Measurements from ENCODE around the gene DLGAP1. TPM values are rescaled to one million over a fixed set of nuclear protein-coding genes. Genes with fewer than 3 reads are reported as not detected.

The DLGAP1 gene
- total and polyA plus RNA-seq, 7 donors, result 0.13 to 2.6 (median 1.3) TPM; not detected in 1

DNA sequence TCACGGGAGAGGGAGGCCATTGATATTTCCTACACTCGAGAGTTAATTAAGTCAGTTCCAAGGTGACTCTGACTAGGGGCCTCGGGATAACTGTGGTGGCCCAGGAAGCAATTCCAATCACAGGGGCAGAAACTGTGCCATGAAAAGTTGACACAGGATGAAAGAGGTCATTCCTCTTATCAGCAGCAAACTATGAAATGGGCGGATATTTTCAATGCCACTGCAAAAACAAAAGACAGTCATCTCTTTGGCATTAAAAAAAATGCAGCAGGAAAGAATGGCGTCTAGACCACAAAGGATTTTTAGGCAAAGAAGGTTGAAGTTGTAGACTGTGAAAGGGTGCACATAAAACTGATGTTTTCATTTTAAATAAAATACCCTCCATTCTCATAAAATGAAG is 955.1 kb downstream of the DLGAP1 start:
- Histone ChIP-seq H3K27me3 (peaks cover 0 to 10% (median 0%) of the 10 kb centered on the region in 3 donors), H3K4me1 (peaks cover 0 to 16% (median 8%) of the 10 kb centered on the region in 4 donors), H3K27ac (no peak overlapping the region), H3K4me3 (no peak overlapping the region), H3K36me3 (no peaks in the 10 kb centered on the region), H3K9me3 (no peaks in the 10 kb centered on the region)
- no peak for DNase-seq
- 49 to 61% methylated on average over 5 of the region's 5 CpGs for WGBS, 2 donors
- TF ChIP-seq, protein P1, sequence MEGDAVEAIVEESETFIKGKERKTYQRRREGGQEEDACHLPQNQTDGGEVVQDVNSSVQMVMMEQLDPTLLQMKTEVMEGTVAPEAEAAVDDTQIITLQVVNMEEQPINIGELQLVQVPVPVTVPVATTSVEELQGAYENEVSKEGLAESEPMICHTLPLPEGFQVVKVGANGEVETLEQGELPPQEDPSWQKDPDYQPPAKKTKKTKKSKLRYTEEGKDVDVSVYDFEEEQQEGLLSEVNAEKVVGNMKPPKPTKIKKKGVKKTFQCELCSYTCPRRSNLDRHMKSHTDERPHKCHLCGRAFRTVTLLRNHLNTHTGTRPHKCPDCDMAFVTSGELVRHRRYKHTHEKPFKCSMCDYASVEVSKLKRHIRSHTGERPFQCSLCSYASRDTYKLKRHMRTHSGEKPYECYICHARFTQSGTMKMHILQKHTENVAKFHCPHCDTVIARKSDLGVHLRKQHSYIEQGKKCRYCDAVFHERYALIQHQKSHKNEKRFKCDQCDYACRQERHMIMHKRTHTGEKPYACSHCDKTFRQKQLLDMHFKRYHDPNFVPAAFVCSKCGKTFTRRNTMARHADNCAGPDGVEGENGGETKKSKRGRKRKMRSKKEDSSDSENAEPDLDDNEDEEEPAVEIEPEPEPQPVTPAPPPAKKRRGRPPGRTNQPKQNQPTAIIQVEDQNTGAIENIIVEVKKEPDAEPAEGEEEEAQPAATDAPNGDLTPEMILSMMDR (IDR thresholded peaks at IDR 0.05), result no peak
- no peak for TF ChIP-seq POLR2AphosphoS5 (IDR thresholded peaks at IDR 0.05)
- no peak for TF ChIP-seq EP300 (IDR thresholded peaks at IDR 0.05)
- no peak for TF ChIP-seq POLR2A (IDR thresholded peaks at IDR 0.05)
- intact Hi-C loops (cut with DNase I), result no loop called here

DNA sequence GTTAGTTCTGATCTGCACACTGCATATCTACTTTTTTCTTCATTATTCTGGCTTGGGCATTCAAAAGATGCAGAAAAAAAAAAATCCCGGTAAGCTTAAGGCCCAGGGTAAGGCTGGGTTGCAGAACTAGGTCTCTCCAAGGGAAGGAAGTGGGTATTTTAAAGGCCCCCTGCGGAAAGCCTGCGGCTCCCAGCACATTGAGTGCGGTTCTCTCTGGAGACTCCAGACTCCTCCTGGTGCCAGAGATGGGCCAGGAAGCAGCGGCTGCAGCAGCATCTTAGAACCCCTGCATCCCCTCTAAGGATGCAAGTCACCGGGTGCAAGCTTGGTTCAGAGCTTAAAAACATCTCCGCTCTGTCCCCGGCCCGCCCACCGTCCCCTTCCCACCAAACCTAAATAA is 955.6 kb downstream of the DLGAP1 start:
- Histone ChIP-seq H3K27me3 (peaks cover 0 to 10% (median 0%) of the 10 kb centered on the region in 3 donors), H3K4me3 (peak overlapping the region; percentile 22 to 50 (median 46)), H3K9me3 (no peaks in the 10 kb centered on the region), H3K27ac (peak overlapping the region in 1 of 4 donors; percentile 14), H3K4me1 (peaks cover 0 to 16% (median 8%) of the 10 kb centered on the region in 4 donors), H3K36me3 (no peaks in the 10 kb centered on the region)
- WGBS, 2 donors, result 24 to 67% methylated on average over 10 of the region's 10 CpGs
- intact Hi-C loops (cut with DNase I), result no loop called here
- no peak for DNase-seq
- TF ChIP-seq POLR2A (IDR thresholded peaks at IDR 0.05) (no peak), POLR2AphosphoS5 (IDR thresholded peaks at IDR 0.05) (no peak), EP300 (IDR thresholded peaks at IDR 0.05) (no peak)
- TF ChIP-seq, protein P1 (IDR thresholded peaks at IDR 0.05), result no peak

- TF ChIP-seq, protein P1 (IDR thresholded peaks at IDR 0.05), result no peak
- no peak for TF ChIP-seq EP300 (IDR thresholded peaks at IDR 0.05)
- no peak for TF ChIP-seq POLR2A (IDR thresholded peaks at IDR 0.05)
- no peak for TF ChIP-seq POLR2AphosphoS5 (IDR thresholded peaks at IDR 0.05)
- peaks cover 0 to 16% (median 8%) of the 10 kb centered on the region in 4 donors for H3K4me1 ChIP-seq
- intact Hi-C loops (cut with DNase I), result no loop called here
- no peaks in the 10 kb centered on the region for H3K9me3 ChIP-seq
- H3K27me3 ChIP-seq, result peaks cover 0 to 10% (median 0%) of the 10 kb centered on the region in 3 donors
- DNase-seq, result no peak
- H3K36me3 ChIP-seq, result no peaks in the 10 kb centered on the region
- WGBS, 2 donors, result 13 to 14% methylated on average over 58 of the region's 58 CpGs
- peak overlapping the region; percentile 22 to 50 (median 46) for H3K4me3 ChIP-seq
- peak overlapping the region in 1 of 4 donors; percentile 14 for H3K27ac ChIP-seq
These were observed 956.2 kb downstream of the DLGAP1 start for GRCh38 chr18:3498698-3499471.

GRCh38 chr18:3495691-3496430 is 959.2 kb downstream of the DLGAP1 start:
- H3K9me3 ChIP-seq, result no peaks in the 10 kb centered on the region
- WGBS, 2 donors, result 78 to 90% methylated on average over 7 of the region's 7 CpGs
- no peaks in the 10 kb centered on the region for H3K27me3 ChIP-seq
- H3K27ac ChIP-seq, result no peak overlapping the region
- H3K4me1 ChIP-seq, result peaks cover 0 to 16% (median 8%) of the 10 kb centered on the region in 4 donors
- TF ChIP-seq POLR2A (IDR thresholded peaks at IDR 0.05), result no peak
- TF ChIP-seq, protein P1 (IDR thresholded peaks at IDR 0.05), result no peak
- no peak for DNase-seq
- intact Hi-C loops (cut with DNase I), result no loop called here
- H3K36me3 ChIP-seq, result no peaks in the 10 kb centered on the region
- no peak overlapping the region for H3K4me3 ChIP-seq
